ENCODE data around the gene VAMP1.

The VAMP1 gene

DNA sequence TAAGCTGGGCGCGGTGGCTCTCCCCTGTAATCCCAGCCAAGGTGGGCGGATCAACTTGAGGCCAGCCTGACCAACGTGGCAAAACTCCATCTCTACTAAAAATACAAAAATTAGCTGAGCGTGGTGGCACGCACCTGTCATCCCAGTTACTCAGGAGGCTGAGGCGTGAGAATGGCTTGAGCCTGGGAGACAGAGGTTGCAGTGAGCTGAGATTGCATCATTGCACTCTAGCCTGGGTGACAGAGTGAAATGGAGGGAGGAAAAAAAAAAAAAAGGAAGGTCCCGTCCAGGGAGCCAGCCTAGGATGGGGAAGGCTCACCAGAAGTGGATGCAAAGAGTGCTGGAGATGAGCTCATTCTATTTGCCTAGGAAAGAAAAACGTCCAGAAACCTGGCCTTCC, 27.6 kb downstream of the VAMP1 start:
- H3K4me3 ChIP-seq (replicated peaks; ENCODE audit: insufficient read depth, low read length): no peak overlapping the region
- TF ChIP-seq, protein P1, sequence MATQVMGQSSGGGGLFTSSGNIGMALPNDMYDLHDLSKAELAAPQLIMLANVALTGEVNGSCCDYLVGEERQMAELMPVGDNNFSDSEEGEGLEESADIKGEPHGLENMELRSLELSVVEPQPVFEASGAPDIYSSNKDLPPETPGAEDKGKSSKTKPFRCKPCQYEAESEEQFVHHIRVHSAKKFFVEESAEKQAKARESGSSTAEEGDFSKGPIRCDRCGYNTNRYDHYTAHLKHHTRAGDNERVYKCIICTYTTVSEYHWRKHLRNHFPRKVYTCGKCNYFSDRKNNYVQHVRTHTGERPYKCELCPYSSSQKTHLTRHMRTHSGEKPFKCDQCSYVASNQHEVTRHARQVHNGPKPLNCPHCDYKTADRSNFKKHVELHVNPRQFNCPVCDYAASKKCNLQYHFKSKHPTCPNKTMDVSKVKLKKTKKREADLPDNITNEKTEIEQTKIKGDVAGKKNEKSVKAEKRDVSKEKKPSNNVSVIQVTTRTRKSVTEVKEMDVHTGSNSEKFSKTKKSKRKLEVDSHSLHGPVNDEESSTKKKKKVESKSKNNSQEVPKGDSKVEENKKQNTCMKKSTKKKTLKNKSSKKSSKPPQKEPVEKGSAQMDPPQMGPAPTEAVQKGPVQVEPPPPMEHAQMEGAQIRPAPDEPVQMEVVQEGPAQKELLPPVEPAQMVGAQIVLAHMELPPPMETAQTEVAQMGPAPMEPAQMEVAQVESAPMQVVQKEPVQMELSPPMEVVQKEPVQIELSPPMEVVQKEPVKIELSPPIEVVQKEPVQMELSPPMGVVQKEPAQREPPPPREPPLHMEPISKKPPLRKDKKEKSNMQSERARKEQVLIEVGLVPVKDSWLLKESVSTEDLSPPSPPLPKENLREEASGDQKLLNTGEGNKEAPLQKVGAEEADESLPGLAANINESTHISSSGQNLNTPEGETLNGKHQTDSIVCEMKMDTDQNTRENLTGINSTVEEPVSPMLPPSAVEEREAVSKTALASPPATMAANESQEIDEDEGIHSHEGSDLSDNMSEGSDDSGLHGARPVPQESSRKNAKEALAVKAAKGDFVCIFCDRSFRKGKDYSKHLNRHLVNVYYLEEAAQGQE (IDR thresholded peaks at IDR 0.05; ENCODE audit: insufficient replicate concordance, low read depth): no peak
- no peak for TF ChIP-seq SPI1 (IDR thresholded peaks at IDR 0.05; ENCODE audit: borderline replicate concordance, low read depth)
- TF ChIP-seq, protein P2, sequence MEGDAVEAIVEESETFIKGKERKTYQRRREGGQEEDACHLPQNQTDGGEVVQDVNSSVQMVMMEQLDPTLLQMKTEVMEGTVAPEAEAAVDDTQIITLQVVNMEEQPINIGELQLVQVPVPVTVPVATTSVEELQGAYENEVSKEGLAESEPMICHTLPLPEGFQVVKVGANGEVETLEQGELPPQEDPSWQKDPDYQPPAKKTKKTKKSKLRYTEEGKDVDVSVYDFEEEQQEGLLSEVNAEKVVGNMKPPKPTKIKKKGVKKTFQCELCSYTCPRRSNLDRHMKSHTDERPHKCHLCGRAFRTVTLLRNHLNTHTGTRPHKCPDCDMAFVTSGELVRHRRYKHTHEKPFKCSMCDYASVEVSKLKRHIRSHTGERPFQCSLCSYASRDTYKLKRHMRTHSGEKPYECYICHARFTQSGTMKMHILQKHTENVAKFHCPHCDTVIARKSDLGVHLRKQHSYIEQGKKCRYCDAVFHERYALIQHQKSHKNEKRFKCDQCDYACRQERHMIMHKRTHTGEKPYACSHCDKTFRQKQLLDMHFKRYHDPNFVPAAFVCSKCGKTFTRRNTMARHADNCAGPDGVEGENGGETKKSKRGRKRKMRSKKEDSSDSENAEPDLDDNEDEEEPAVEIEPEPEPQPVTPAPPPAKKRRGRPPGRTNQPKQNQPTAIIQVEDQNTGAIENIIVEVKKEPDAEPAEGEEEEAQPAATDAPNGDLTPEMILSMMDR (IDR thresholded peaks at IDR 0.05; ENCODE audit: insufficient read depth, low read length): no peak
- TF ChIP-seq GABPA (IDR thresholded peaks at IDR 0.05; ENCODE audit: low read depth): no peak
- no peak for TF ChIP-seq POLR2AphosphoS5 (IDR thresholded peaks at IDR 0.05; ENCODE audit: low read depth)
- no peaks in the 10 kb centered on the region for H3K27me3 ChIP-seq (ENCODE audit: insufficient read depth, poor library complexity, severe bottlenecking)
- H3K27ac ChIP-seq (replicated peaks): no peak overlapping the region
- no peak for DNase-seq (ENCODE audit: low read depth in 1 of 2, low spot score in 1 of 2)

DNA sequence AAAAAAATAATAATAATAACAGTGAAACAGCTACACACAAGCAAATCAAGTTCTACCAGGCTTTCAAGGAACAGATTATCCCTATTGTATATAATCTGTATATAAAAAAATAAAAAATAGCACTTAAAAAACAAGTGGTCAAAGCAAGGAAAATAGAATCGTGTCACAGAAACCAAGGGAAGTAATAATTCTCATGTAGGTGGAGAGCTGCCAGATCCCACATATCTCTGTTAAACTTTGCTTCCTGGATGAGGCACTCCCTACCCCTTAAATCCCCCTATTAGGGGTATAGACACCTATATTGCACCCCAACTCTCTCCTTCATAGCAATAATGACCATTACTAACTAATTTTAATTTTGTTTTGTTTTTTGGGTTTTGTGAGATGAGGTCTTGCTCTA, 30.1 kb downstream of the VAMP1 start:
- Histone ChIP-seq H3K27ac (replicated peaks) (no peak overlapping the region), H3K4me3 (replicated peaks; ENCODE audit: insufficient read depth, low read length) (no peak overlapping the region), H3K27me3 (ENCODE audit: insufficient read depth, poor library complexity, severe bottlenecking) (no peaks in the 10 kb centered on the region)
- DNase-seq (ENCODE audit: low read depth in 1 of 2, low spot score in 1 of 2): no peak
- TF ChIP-seq GABPA (IDR thresholded peaks at IDR 0.05; ENCODE audit: low read depth) (no peak), POLR2AphosphoS5 (IDR thresholded peaks at IDR 0.05; ENCODE audit: low read depth) (no peak)

DNA sequence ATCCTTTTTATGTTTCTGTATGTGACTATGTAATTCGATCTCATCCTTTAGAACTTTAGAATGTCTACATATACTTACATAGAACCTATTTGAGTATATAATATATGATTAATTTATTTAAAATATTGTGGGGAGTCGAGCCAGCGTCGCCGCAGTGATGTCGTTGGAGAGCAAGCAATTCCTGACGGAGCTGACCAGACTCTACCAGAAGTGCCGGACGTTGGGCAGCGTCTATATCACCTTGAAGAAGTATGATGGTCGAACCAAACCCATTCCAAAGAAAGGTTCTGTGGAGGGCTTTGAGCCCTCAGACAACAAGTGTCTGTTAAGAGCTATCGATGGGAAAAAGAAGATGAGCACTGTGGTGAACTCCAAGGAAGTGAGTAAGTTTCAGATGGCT, 32.1 kb downstream of the VAMP1 start:
- no peak for DNase-seq (ENCODE audit: low read depth in 1 of 2, low spot score in 1 of 2)
- H3K4me3 ChIP-seq (replicated peaks; ENCODE audit: insufficient read depth, low read length): no peak overlapping the region
- no peak overlapping the region for H3K27ac ChIP-seq (replicated peaks)
- TF ChIP-seq, protein P1 (IDR thresholded peaks at IDR 0.05; ENCODE audit: insufficient replicate concordance, low read depth): no peak
- TF ChIP-seq, protein P2 (IDR thresholded peaks at IDR 0.05; ENCODE audit: insufficient read depth, low read length): no peak
- TF ChIP-seq POLR2AphosphoS5 (IDR thresholded peaks at IDR 0.05; ENCODE audit: low read depth) (no peak), GABPA (IDR thresholded peaks at IDR 0.05; ENCODE audit: low read depth) (no peak), SPI1 (IDR thresholded peaks at IDR 0.05; ENCODE audit: borderline replicate concordance, low read depth) (no peak)
- H3K27me3 ChIP-seq (ENCODE audit: insufficient read depth, poor library complexity, severe bottlenecking): no peaks in the 10 kb centered on the region

DNA sequence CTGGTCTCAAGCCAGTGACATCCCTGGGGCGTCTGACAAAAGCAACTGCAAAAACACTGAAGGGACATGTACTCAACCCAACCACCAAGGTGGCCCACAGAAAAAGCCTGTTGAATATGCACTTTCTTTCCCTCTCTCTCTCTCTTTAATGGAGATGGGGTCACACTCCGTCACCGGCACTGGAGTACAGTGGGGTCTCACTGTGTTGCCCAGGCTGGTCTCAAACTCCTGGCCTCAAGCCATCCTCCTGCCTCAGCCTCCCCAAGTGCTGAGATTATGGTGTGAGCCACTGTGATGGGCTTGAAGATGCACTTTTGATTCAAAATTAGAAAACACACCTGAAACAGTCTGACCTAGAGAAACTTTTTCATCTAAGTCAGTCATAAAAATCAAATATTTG, 32.9 kb downstream of the VAMP1 start:
- H3K27me3 ChIP-seq (ENCODE audit: insufficient read depth, poor library complexity, severe bottlenecking): no peaks in the 10 kb centered on the region
- no peak for DNase-seq (ENCODE audit: low read depth in 1 of 2, low spot score in 1 of 2)
- H3K4me3 ChIP-seq (replicated peaks; ENCODE audit: insufficient read depth, low read length): no peak overlapping the region
- no peak for TF ChIP-seq POLR2AphosphoS5 (IDR thresholded peaks at IDR 0.05; ENCODE audit: low read depth)
- no peak for TF ChIP-seq SPI1 (IDR thresholded peaks at IDR 0.05; ENCODE audit: borderline replicate concordance, low read depth)
- no peak for TF ChIP-seq GABPA (IDR thresholded peaks at IDR 0.05; ENCODE audit: low read depth)
- TF ChIP-seq, protein P2 (IDR thresholded peaks at IDR 0.05; ENCODE audit: insufficient read depth, low read length): no peak
- TF ChIP-seq, protein P1 (IDR thresholded peaks at IDR 0.05; ENCODE audit: insufficient replicate concordance, low read depth): no peak
- H3K27ac ChIP-seq (replicated peaks): no peak overlapping the region

All from HL-60 (cell line).